Activated CD4-positive, alpha-beta memory T cell treated with anti-CD3 and anti-CD28 coated beads for 36 hours (primary cell): ENCODE data around the gene SGPP1. TPM values are rescaled to one million over a fixed set of nuclear protein-coding genes. Genes with fewer than 3 reads are reported as not detected.

ENCODE experiments used
- CTCF ChIA-PET: fragments of 350-600 bp; sonication (Branson Sonifier 250); formaldehyde crosslinking; loops from one replicate; lab custom pipeline; 2021; ENCODE audit warnings: antibody characterized with exemption, inconsistent platforms; lab: Charles Lee
- POLR2A ChIA-PET: fragments of 350-600 bp; sonication (Branson Sonifier 250); formaldehyde crosslinking; loops from one replicate; lab custom pipeline; 2021; ENCODE audit warnings: antibody characterized with exemption; lab: Charles Lee
- DNase-seq: peaks from one replicate; pipeline ENCODE4 v3.0.0-alpha.2; 2020
- H3K27ac Mint-ChIP-seq: one replicate; pipeline ENCODE4 v1.8.0; 2021; ENCODE audit warnings: mixed read lengths
- H3K27me3 Mint-ChIP-seq: one replicate; pipeline ENCODE4 v1.8.0; 2021; ENCODE audit warnings: mixed read lengths
- H3K36me3 Mint-ChIP-seq: one replicate; pipeline ENCODE4 v1.8.0; 2021; ENCODE audit warnings: mixed read lengths
- H3K4me1 Mint-ChIP-seq: one replicate; pipeline ENCODE4 v1.8.0; 2021; ENCODE audit warnings: low read depth, mixed read lengths
- H3K4me3 Mint-ChIP-seq: one replicate; pipeline ENCODE4 v1.8.0; 2021; ENCODE audit warnings: mild to moderate bottlenecking, mixed read lengths
- H3K9me3 Mint-ChIP-seq: one replicate; pipeline ENCODE4 v1.8.0; 2021; ENCODE audit warnings: mixed read lengths
- intact Hi-C: fragments of 100-400 bp; cut with micrococcal nuclease; formaldehyde crosslinking; loops from one replicate; pipeline ENCODE4 v1.15.1; 2023
- total RNA-seq, 2 experiments: library from RNA; stranded (reverse); gene quantifications; one replicate each; pipeline ENCODE4 v1.2.3, GENCODE V29; 2021

Gene SGPP1
- total RNA-seq, 2 experiments from 2014 or later: 10.5 to 11.3 TPM

GRCh38 chr14:63701606-63702299, 26.1 kb downstream of the SGPP1 start:
- no peak for DNase-seq
- H3K4me3 Mint-ChIP-seq: no peak overlapping the region
- no peaks in the 10 kb centered on the region for H3K9me3 Mint-ChIP-seq
- CTCF ChIA-PET: no interaction called here
- H3K27me3 Mint-ChIP-seq: no peaks in the 10 kb centered on the region
- intact Hi-C loops: no loop called here
- POLR2A ChIA-PET: interaction anchor here (0.5 kb wide), 1 partner anchor 10 kb away, joined by 3 read pairs; no protein-coding TSS in a partner anchor
- peaks cover 18% of the 10 kb centered on the region for H3K4me1 Mint-ChIP-seq
- no peak overlapping the region for H3K27ac Mint-ChIP-seq
- H3K36me3 Mint-ChIP-seq: peaks cover 8% of the 10 kb centered on the region

GRCh38 chr14:63692310-63693020, 35.4 kb downstream of the SGPP1 start:
- Mint-ChIP-seq H3K4me3 (no peak overlapping the region), H3K27ac (no peak overlapping the region), H3K36me3 (peaks cover 12% of the 10 kb centered on the region), H3K9me3 (no peaks in the 10 kb centered on the region), H3K27me3 (no peaks in the 10 kb centered on the region), H3K4me1 (no peaks in the 10 kb centered on the region)
- ChIA-PET POLR2A (interaction anchor here (0.6 kb wide), 1 partner anchor 63 kb away, joined by 3 read pairs; no protein-coding TSS in a partner anchor), CTCF (interaction anchor here (0.5 to 0.9 kb wide), 2 partner anchors 31 to 45 kb away, joined by 3 read pairs; no protein-coding TSS in a partner anchor)
- DNase-seq: no peak
- intact Hi-C loops: no loop called here

GRCh38 chr14:63689132-63689531, 38.7 kb downstream of the SGPP1 start:
- no peaks in the 10 kb centered on the region for H3K9me3 Mint-ChIP-seq
- no peaks in the 10 kb centered on the region for H3K4me1 Mint-ChIP-seq
- intact Hi-C loops: no loop called here
- no peaks in the 10 kb centered on the region for H3K27me3 Mint-ChIP-seq
- H3K4me3 Mint-ChIP-seq: no peak overlapping the region
- no peak for DNase-seq
- CTCF ChIA-PET: no interaction called here
- no peak overlapping the region for H3K27ac Mint-ChIP-seq
- POLR2A ChIA-PET: interaction anchor here (0.5 kb wide), 1 partner anchor 21 kb away, joined by 4 read pairs; no protein-coding TSS in a partner anchor
- peaks cover 14% of the 10 kb centered on the region for H3K36me3 Mint-ChIP-seq

GRCh38 chr14:63686926-63687325, 40.9 kb downstream of the SGPP1 start:
- POLR2A ChIA-PET: no interaction called here

GRCh38 chr14:63685401-63685800, 42.5 kb downstream of the SGPP1 start:
- no peaks in the 10 kb centered on the region for H3K9me3 Mint-ChIP-seq
- H3K36me3 Mint-ChIP-seq: peaks cover 9% of the 10 kb centered on the region
- no peak overlapping the region for H3K27ac Mint-ChIP-seq
- DNase-seq: no peak
- H3K27me3 Mint-ChIP-seq: no peaks in the 10 kb centered on the region
- no peak overlapping the region for H3K4me3 Mint-ChIP-seq
- H3K4me1 Mint-ChIP-seq: no peaks in the 10 kb centered on the region
- CTCF ChIA-PET: no interaction called here
- POLR2A ChIA-PET: no interaction called here
- intact Hi-C loops: no loop called here

More at GRCh38 chr14:63686926-63687325, 40.9 kb downstream of the SGPP1 start:
- Mint-ChIP-seq H3K4me1 (no peaks in the 10 kb centered on the region), H3K27me3 (no peaks in the 10 kb centered on the region), H3K27ac (no peak overlapping the region), H3K4me3 (no peak overlapping the region), H3K9me3 (no peaks in the 10 kb centered on the region), H3K36me3 (peaks cover 13% of the 10 kb centered on the region)
- DNase-seq: no peak
- intact Hi-C loops: no loop called here
- CTCF ChIA-PET: interaction anchor here (0.6 kb wide), 1 partner anchor 71 kb away, joined by 4 read pairs; no protein-coding TSS in a partner anchor

- H3K27ac Mint-ChIP-seq: no peak overlapping the region
- no peak overlapping the region for H3K4me3 Mint-ChIP-seq
- H3K27me3 Mint-ChIP-seq: no peaks in the 10 kb centered on the region
- ChIA-PET CTCF (interaction anchor here (1.8 kb wide), 1 partner anchor 294 kb away, joined by 4 read pairs; no protein-coding TSS in a partner anchor), POLR2A (no interaction called here)
- DNase-seq: no peak
- intact Hi-C loops: no loop called here
- peaks cover 11% of the 10 kb centered on the region for H3K36me3 Mint-ChIP-seq
- H3K9me3 Mint-ChIP-seq: no peaks in the 10 kb centered on the region
- no peaks in the 10 kb centered on the region for H3K4me1 Mint-ChIP-seq
These were observed 44.9 kb downstream of the SGPP1 start for GRCh38 chr14:63682727-63683593.

GRCh38 chr14:63678536-63678935, 49.3 kb downstream of the SGPP1 start:
- no peaks in the 10 kb centered on the region for H3K4me1 Mint-ChIP-seq
- intact Hi-C loops: no loop called here
- no peak overlapping the region for H3K27ac Mint-ChIP-seq
- H3K27me3 Mint-ChIP-seq: no peaks in the 10 kb centered on the region
- no peak overlapping the region for H3K4me3 Mint-ChIP-seq
- peaks cover 4% of the 10 kb centered on the region for H3K36me3 Mint-ChIP-seq
- no peak for DNase-seq
- CTCF ChIA-PET: interaction anchor here (0.6 kb wide), 1 partner anchor 91 kb away, joined by 3 read pairs; no protein-coding TSS in a partner anchor
- POLR2A ChIA-PET: no interaction called here
- no peaks in the 10 kb centered on the region for H3K9me3 Mint-ChIP-seq

GRCh38 chr14:63677891-63678379, 49.9 kb downstream of the SGPP1 start:
- H3K4me1 Mint-ChIP-seq: no peaks in the 10 kb centered on the region
- H3K27me3 Mint-ChIP-seq: no peaks in the 10 kb centered on the region
- ChIA-PET CTCF (no interaction called here), POLR2A (no interaction called here)
- no peaks in the 10 kb centered on the region for H3K9me3 Mint-ChIP-seq
- no peak for DNase-seq
- peaks cover 4% of the 10 kb centered on the region for H3K36me3 Mint-ChIP-seq
- no peak overlapping the region for H3K4me3 Mint-ChIP-seq
- no peak overlapping the region for H3K27ac Mint-ChIP-seq
- intact Hi-C loops: no loop called here

- H3K36me3 Mint-ChIP-seq: peaks cover 4% of the 10 kb centered on the region
- H3K27ac Mint-ChIP-seq: no peak overlapping the region
- no peak overlapping the region for H3K4me3 Mint-ChIP-seq
- DNase-seq: no peak
- intact Hi-C loops: no loop called here
- no peaks in the 10 kb centered on the region for H3K4me1 Mint-ChIP-seq
- H3K9me3 Mint-ChIP-seq: no peaks in the 10 kb centered on the region
- H3K27me3 Mint-ChIP-seq: no peaks in the 10 kb centered on the region
- ChIA-PET CTCF (no interaction called here), POLR2A (no interaction called here)
These were observed 51.2 kb downstream of the SGPP1 start for GRCh38 chr14:63676615-63677014.

GRCh38 chr14:63673886-63674497, 53.9 kb downstream of the SGPP1 start:
- intact Hi-C loops: no loop called here
- H3K27ac Mint-ChIP-seq: no peak overlapping the region

GRCh38 chr14:63673255-63673654, 54.6 kb downstream of the SGPP1 start:
- Mint-ChIP-seq H3K27me3 (no peaks in the 10 kb centered on the region), H3K4me1 (no peaks in the 10 kb centered on the region), H3K36me3 (no peaks in the 10 kb centered on the region), H3K4me3 (no peak overlapping the region), H3K9me3 (no peaks in the 10 kb centered on the region), H3K27ac (no peak overlapping the region)
- POLR2A ChIA-PET: no interaction called here
- no peak for DNase-seq
- intact Hi-C loops: no loop called here
- CTCF ChIA-PET: interaction anchor here (1.1 kb wide), 1 partner anchor 97 kb away, joined by 4 read pairs; no protein-coding TSS in a partner anchor

More at GRCh38 chr14:63673886-63674497, 53.9 kb downstream of the SGPP1 start:
- ChIA-PET CTCF (interaction anchor here (1.1 kb wide), 1 partner anchor 96 kb away, joined by 4 read pairs; no protein-coding TSS in a partner anchor), POLR2A (no interaction called here)
- DNase-seq: no peak
- Mint-ChIP-seq H3K27me3 (no peaks in the 10 kb centered on the region), H3K4me3 (no peak overlapping the region), H3K9me3 (no peaks in the 10 kb centered on the region), H3K4me1 (no peaks in the 10 kb centered on the region), H3K36me3 (no peaks in the 10 kb centered on the region)
